IMR-90 (cell line): ENCODE results near the gene COL4A2.

Source experiments
- CTCF ChIP-seq: conservative IDR thresholded peaks from 2 replicates; pipeline ENCODE4 v1.5.1; 2012; ENCODE audit warnings: mild to moderate bottlenecking, low read depth, low read length, improper control_type of control experiment
- POLR2A ChIP-seq: IDR thresholded peaks from 2 replicates; pipeline ENCODE4 v1.6.1; 2012; ENCODE audit warnings: mild to moderate bottlenecking, low read depth, low read length
- RFX5 ChIP-seq: IDR thresholded peaks from 2 replicates; pipeline ENCODE4 v1.8.0; 2012; ENCODE audit warnings: low read depth, mild to moderate bottlenecking, low read length, moderate library complexity

GRCh38 chr13:110398564-110399507 is 91.8 kb downstream of the COL4A2 start:
- TF ChIP-seq RFX5 (no peak), POLR2A (no peak), CTCF (no peak)
